Measurements from ENCODE around the gene SAP130. TPM values are rescaled to one million over a fixed set of nuclear protein-coding genes. Genes with fewer than 3 reads are reported as not detected.

SAP130 gene
- total RNA-seq, 2 experiments from 2014 or later = 37.8 to 41.4 TPM

- no peak overlapping the region for H3K27ac Mint-ChIP-seq
- no peaks in the 10 kb centered on the region for H3K27me3 Mint-ChIP-seq
- POLR2A ChIA-PET = no interaction called here
- peaks cover 20% of the 10 kb centered on the region for H3K36me3 Mint-ChIP-seq
- DNase-seq (no peak), ATAC-seq (ENCODE audit: low read depth) (no peak)
- H3K4me3 Mint-ChIP-seq = no peak overlapping the region
- no peaks in the 10 kb centered on the region for H3K9me3 Mint-ChIP-seq
- H3K4me1 Mint-ChIP-seq = peaks cover 4% of the 10 kb centered on the region
Measured at GRCh38 chr2:127954857-127955256, 73.0 kb downstream of the SAP130 start.

GRCh38 chr2:127953849-127954248, 74.0 kb downstream of the SAP130 start:
- no peak overlapping the region for H3K27ac Mint-ChIP-seq
- H3K4me3 Mint-ChIP-seq = no peak overlapping the region
- H3K9me3 Mint-ChIP-seq = no peaks in the 10 kb centered on the region
- peaks cover 4% of the 10 kb centered on the region for H3K4me1 Mint-ChIP-seq
- no peaks in the 10 kb centered on the region for H3K27me3 Mint-ChIP-seq
- ATAC-seq (ENCODE audit: low read depth) (no peak), DNase-seq (no peak)
- H3K36me3 Mint-ChIP-seq = peaks cover 25% of the 10 kb centered on the region
- POLR2A ChIA-PET = no interaction called here

GRCh38 chr2:127953128-127953718, 74.6 kb downstream of the SAP130 start:
- Mint-ChIP-seq H3K4me3 (no peak overlapping the region), H3K27me3 (no peaks in the 10 kb centered on the region), H3K36me3 (peaks cover 25% of the 10 kb centered on the region), H3K27ac (no peak overlapping the region), H3K4me1 (peaks cover 4% of the 10 kb centered on the region), H3K9me3 (no peaks in the 10 kb centered on the region)
- POLR2A ChIA-PET = no interaction called here
- DNase-seq = no peak
- no peak for ATAC-seq (ENCODE audit: low read depth)

- H3K36me3 Mint-ChIP-seq = peaks cover 32% of the 10 kb centered on the region
- H3K9me3 Mint-ChIP-seq = no peaks in the 10 kb centered on the region
- ATAC-seq (ENCODE audit: low read depth) (no peak), DNase-seq (no peak)
- POLR2A ChIA-PET = no interaction called here
- no peaks in the 10 kb centered on the region for H3K27me3 Mint-ChIP-seq
- no peak overlapping the region for H3K27ac Mint-ChIP-seq
- H3K4me3 Mint-ChIP-seq = no peak overlapping the region
- H3K4me1 Mint-ChIP-seq = peaks cover 4% of the 10 kb centered on the region
Measured at GRCh38 chr2:127951026-127951425, 76.8 kb downstream of the SAP130 start.

GRCh38 chr2:127950264-127950663, 77.6 kb downstream of the SAP130 start:
- Mint-ChIP-seq H3K9me3 (no peaks in the 10 kb centered on the region), H3K36me3 (peaks cover 32% of the 10 kb centered on the region), H3K4me3 (no peak overlapping the region), H3K4me1 (peaks cover 4% of the 10 kb centered on the region), H3K27ac (no peak overlapping the region), H3K27me3 (no peaks in the 10 kb centered on the region)
- ATAC-seq (ENCODE audit: low read depth) = no peak
- POLR2A ChIA-PET = no interaction called here
- no peak for DNase-seq

GRCh38 chr2:127945281-127945680, 82.6 kb downstream of the SAP130 start:
- Mint-ChIP-seq H3K36me3 (peaks cover 35% of the 10 kb centered on the region), H3K4me1 (no peaks in the 10 kb centered on the region), H3K4me3 (no peak overlapping the region), H3K27ac (no peak overlapping the region), H3K27me3 (no peaks in the 10 kb centered on the region), H3K9me3 (no peaks in the 10 kb centered on the region)
- ATAC-seq (ENCODE audit: low read depth) (no peak), DNase-seq (no peak)
- POLR2A ChIA-PET = no interaction called here

GRCh38 chr2:127943186-127943585, 84.7 kb downstream of the SAP130 start:
- H3K4me3 Mint-ChIP-seq = no peak overlapping the region
- POLR2A ChIA-PET = no interaction called here
- DNase-seq = no peak
- peaks cover 25% of the 10 kb centered on the region for H3K36me3 Mint-ChIP-seq
- no peaks in the 10 kb centered on the region for H3K9me3 Mint-ChIP-seq
- no peaks in the 10 kb centered on the region for H3K4me1 Mint-ChIP-seq
- ATAC-seq (ENCODE audit: low read depth) = no peak
- H3K27ac Mint-ChIP-seq = no peak overlapping the region
- H3K27me3 Mint-ChIP-seq = no peaks in the 10 kb centered on the region

- POLR2A ChIA-PET = no interaction called here
- Mint-ChIP-seq H3K4me1 (no peaks in the 10 kb centered on the region), H3K4me3 (no peak overlapping the region), H3K27ac (no peak overlapping the region), H3K36me3 (peaks cover 19% of the 10 kb centered on the region), H3K27me3 (no peaks in the 10 kb centered on the region), H3K9me3 (no peaks in the 10 kb centered on the region)
- DNase-seq (no peak), ATAC-seq (ENCODE audit: low read depth) (no peak)
Measured at GRCh38 chr2:127942002-127942401, 85.9 kb downstream of the SAP130 start.

GRCh38 chr2:127941461-127941860, 86.4 kb downstream of the SAP130 start:
- no peak overlapping the region for H3K27ac Mint-ChIP-seq
- ATAC-seq (ENCODE audit: low read depth) (no peak), DNase-seq (no peak)
- H3K9me3 Mint-ChIP-seq = no peaks in the 10 kb centered on the region
- POLR2A ChIA-PET = no interaction called here
- H3K27me3 Mint-ChIP-seq = no peaks in the 10 kb centered on the region
- no peaks in the 10 kb centered on the region for H3K4me1 Mint-ChIP-seq
- H3K36me3 Mint-ChIP-seq = peaks cover 19% of the 10 kb centered on the region
- H3K4me3 Mint-ChIP-seq = no peak overlapping the region

GRCh38 chr2:127940641-127941040, 87.2 kb downstream of the SAP130 start:
- H3K36me3 Mint-ChIP-seq = peaks cover 17% of the 10 kb centered on the region
- no peak for ATAC-seq (ENCODE audit: low read depth)
- no peaks in the 10 kb centered on the region for H3K27me3 Mint-ChIP-seq
- no peaks in the 10 kb centered on the region for H3K4me1 Mint-ChIP-seq
- POLR2A ChIA-PET = no interaction called here
- DNase-seq = no peak
- no peaks in the 10 kb centered on the region for H3K9me3 Mint-ChIP-seq
- H3K4me3 Mint-ChIP-seq = no peak overlapping the region
- H3K27ac Mint-ChIP-seq = no peak overlapping the region

- Mint-ChIP-seq H3K4me3 (no peak overlapping the region), H3K9me3 (no peaks in the 10 kb centered on the region), H3K4me1 (no peaks in the 10 kb centered on the region), H3K27me3 (peaks cover 6% of the 10 kb centered on the region), H3K36me3 (no peaks in the 10 kb centered on the region), H3K27ac (no peak overlapping the region)
- POLR2A ChIA-PET = no interaction called here
- DNase-seq = no peak
- ATAC-seq (ENCODE audit: low read depth) = no peak
Measured at GRCh38 chr2:127935337-127935736, 92.5 kb downstream of the SAP130 start.

- H3K9me3 Mint-ChIP-seq = no peaks in the 10 kb centered on the region
- H3K4me3 Mint-ChIP-seq = no peak overlapping the region
- no peak overlapping the region for H3K27ac Mint-ChIP-seq
- DNase-seq (no peak), ATAC-seq (ENCODE audit: low read depth) (no peak)
- peaks cover 10% of the 10 kb centered on the region for H3K27me3 Mint-ChIP-seq
- no peaks in the 10 kb centered on the region for H3K4me1 Mint-ChIP-seq
- no peaks in the 10 kb centered on the region for H3K36me3 Mint-ChIP-seq
- POLR2A ChIA-PET = no interaction called here
Measured at GRCh38 chr2:127932199-127932876, 95.5 kb downstream of the SAP130 start.

GRCh38 chr2:127929449-127929848, 98.4 kb downstream of the SAP130 start:
- Mint-ChIP-seq H3K9me3 (no peaks in the 10 kb centered on the region), H3K27ac (no peak overlapping the region), H3K4me3 (no peak overlapping the region), H3K4me1 (no peaks in the 10 kb centered on the region), H3K36me3 (no peaks in the 10 kb centered on the region), H3K27me3 (peaks cover 11% of the 10 kb centered on the region)
- DNase-seq (no peak), ATAC-seq (ENCODE audit: low read depth) (no peak)
- POLR2A ChIA-PET = no interaction called here

- Mint-ChIP-seq H3K4me3 (no peak overlapping the region), H3K27ac (no peak overlapping the region), H3K9me3 (no peaks in the 10 kb centered on the region), H3K4me1 (no peaks in the 10 kb centered on the region), H3K36me3 (no peaks in the 10 kb centered on the region), H3K27me3 (peaks cover 7% of the 10 kb centered on the region)
- DNase-seq (no peak), ATAC-seq (ENCODE audit: low read depth) (no peak)
- POLR2A ChIA-PET = no interaction called here
Measured at GRCh38 chr2:127927384-127927783, 100.5 kb downstream of the SAP130 start.

Data from activated naive CD8-positive, alpha-beta T cell treated with anti-CD3 and anti-CD28 coated beads, Interleukin-2, amount 10 ng/mL, durations not matched to agents 7 days and 5 days (primary cell).